ENCODE measurements around the gene PCGF1. TPM values are rescaled to one million over a fixed set of nuclear protein-coding genes. Genes with fewer than 3 reads are reported as not detected.
A peak's percentile ranks its signal among the peaks of the same experiment; 100 is the strongest.

PCGF1 gene
- total and polyA plus RNA-seq, 2 of the 13 experiments (the other 11 are each of a cell fraction or from before 2014, with no cell fraction given), result 20.4 to 22.6 TPM

DNA sequence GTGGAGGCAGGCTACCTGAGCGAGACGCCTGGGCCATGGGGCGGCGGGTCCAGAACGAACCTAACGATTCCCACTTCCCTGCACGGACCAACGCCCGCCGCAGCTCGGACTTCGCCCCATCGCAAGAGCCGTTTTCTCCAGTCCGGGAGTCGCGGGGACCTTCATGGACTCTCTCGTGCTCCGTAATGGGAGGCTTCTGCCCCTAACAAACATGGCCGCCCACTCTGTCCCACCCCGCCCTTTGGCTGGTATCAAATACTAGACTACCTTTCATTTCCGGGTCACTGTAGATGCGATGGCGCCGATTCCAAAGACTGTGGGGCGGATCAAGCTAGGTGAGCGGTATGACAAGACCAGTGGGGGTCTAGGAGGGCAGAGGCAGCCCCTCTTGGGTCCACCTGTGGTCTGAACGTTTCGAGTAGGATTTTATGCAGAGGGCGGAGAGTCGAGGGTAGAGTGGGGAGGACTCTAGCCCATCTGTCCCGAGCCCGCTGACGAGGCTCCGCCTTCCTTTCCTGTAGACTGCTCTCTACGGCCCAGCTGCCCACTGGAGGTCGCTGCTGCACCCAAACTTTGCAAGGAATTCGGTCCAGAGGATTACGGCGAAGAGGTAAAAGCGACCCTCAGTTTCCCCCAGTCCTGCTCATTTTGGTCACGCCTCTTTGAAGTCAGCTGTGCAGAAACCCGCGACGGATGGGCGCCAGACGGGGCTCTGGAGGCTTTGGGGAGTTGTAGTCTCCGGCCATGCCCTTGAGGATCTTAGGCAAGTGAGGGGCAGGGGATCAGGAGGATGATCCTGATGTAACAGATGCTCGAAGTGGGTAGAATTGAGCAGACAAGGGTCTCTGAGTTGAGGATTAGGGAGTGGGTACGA is 24.5 kb downstream of the PCGF1 start, which contains the start of the genes CCDC142 and TTC31 (continued):
- TF ChIP-seq ZNF260 (CRISPR knock-in tag; IDR thresholded peaks at IDR 0.05; ENCODE audit: borderline replicate concordance, low read depth) (no peak), RBM22 (optimal IDR thresholded peaks at IDR 0.05; ENCODE audit: low read length) (no peak), ZNF558 (CRISPR knock-in tag; IDR thresholded peaks at IDR 0.05; ENCODE audit: borderline replicate concordance) (peak; percentile 28; the same call in 1 of the 2 replicates), MATR3 (CRISPR knock-in tag; IDR thresholded peaks at IDR 0.05) (no peak), ATF1 (CRISPR knock-in tag; IDR thresholded peaks at IDR 0.05) (peak; percentile 84), ZNF7 (CRISPR knock-in tag; IDR thresholded peaks at IDR 0.05) (no peak), NKX3-1 (CRISPR knock-in tag; IDR thresholded peaks at IDR 0.05) (0 out of 2 replicates have a peak, but pooled peaks have one; percentile 73), POLR2G (IDR thresholded peaks at IDR 0.05; ENCODE audit: low read depth, low read length) (peak; percentile 96), ZNF513 (CRISPR knock-in tag; conservative IDR thresholded peaks at IDR 0.05) (no peak), TSC22D2 (CRISPR knock-in tag; IDR thresholded peaks at IDR 0.05; ENCODE audit: borderline replicate concordance) (peak; percentile 2; the same call in 1 of the 2 replicates), ATAD3A (CRISPR knock-in tag; IDR thresholded peaks at IDR 0.05) (no peak; the same call in 1 of the 2 replicates), ISX (CRISPR knock-in tag; conservative IDR thresholded peaks at IDR 0.05) (no peak), ZBTB49 (CRISPR knock-in tag; IDR thresholded peaks at IDR 0.05; ENCODE audit: borderline replicate concordance) (no peak; the same call in 1 of the 2 replicates), TOE1 (CRISPR knock-in tag; IDR thresholded peaks at IDR 0.05) (no peak; the same call in 1 of the 2 replicates), JUN (CRISPR knock-in tag; IDR thresholded peaks at IDR 0.05) (peak; percentile 18; the same call in 1 of the 2 replicates), ZNF781 (CRISPR knock-in tag; IDR thresholded peaks at IDR 0.05; ENCODE audit: borderline replicate concordance, not compliant biosample characterization) (peak; percentile 60), ZBTB7B (CRISPR knock-in tag; IDR thresholded peaks at IDR 0.05) (peak; percentile 85), NFE2L2 (IDR thresholded peaks at IDR 0.05; ENCODE audit: low read length) (0 out of 2 replicates have a peak, but pooled peaks have one; percentile 1), PPARG (CRISPR knock-in tag; conservative IDR thresholded peaks at IDR 0.05) (peak; percentile 63)
- TF ChIP-seq, protein P1, sequence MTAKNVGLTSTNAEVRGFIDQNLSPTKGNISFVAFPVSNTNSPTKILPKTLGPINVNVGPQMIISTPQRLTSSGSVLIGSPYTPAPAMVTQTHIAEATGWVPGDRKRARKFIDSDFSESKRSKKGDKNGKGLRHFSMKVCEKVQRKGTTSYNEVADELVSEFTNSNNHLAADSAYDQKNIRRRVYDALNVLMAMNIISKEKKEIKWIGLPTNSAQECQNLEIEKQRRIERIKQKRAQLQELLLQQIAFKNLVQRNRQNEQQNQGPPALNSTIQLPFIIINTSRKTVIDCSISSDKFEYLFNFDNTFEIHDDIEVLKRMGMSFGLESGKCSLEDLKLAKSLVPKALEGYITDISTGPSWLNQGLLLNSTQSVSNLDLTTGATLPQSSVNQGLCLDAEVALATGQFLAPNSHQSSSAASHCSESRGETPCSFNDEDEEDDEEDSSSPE (CRISPR knock-in tag; IDR thresholded peaks at IDR 0.05), result peak; percentile 88
- TF ChIP-seq, protein P2, sequence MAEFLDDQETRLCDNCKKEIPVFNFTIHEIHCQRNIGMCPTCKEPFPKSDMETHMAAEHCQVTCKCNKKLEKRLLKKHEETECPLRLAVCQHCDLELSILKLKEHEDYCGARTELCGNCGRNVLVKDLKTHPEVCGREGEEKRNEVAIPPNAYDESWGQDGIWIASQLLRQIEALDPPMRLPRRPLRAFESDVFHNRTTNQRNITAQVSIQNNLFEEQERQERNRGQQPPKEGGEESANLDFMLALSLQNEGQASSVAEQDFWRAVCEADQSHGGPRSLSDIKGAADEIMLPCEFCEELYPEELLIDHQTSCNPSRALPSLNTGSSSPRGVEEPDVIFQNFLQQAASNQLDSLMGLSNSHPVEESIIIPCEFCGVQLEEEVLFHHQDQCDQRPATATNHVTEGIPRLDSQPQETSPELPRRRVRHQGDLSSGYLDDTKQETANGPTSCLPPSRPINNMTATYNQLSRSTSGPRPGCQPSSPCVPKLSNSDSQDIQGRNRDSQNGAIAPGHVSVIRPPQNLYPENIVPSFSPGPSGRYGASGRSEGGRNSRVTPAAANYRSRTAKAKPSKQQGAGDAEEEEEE (CRISPR knock-in tag; IDR thresholded peaks at IDR 0.05; ENCODE audit: borderline replicate concordance), result peak; percentile 10; the same call in 1 of the 2 replicates
